ENCODE results near the gene FTCD.

FTCD gene

GRCh38 chr21:46100426-46100825 is 55.0 kb downstream of the FTCD start:
- TF ChIP-seq CTCF (IDR thresholded peaks at IDR 0.05; ENCODE audit: borderline replicate concordance, extremely low read depth, low read length, poor library complexity, severe bottlenecking) (no peak), EZH2 (IDR thresholded peaks at IDR 0.05; ENCODE audit: borderline replicate concordance, low read depth, low read length, severe bottlenecking) (no peak)
- Histone ChIP-seq H3K9me3 (ENCODE audit: insufficient read depth, low read length, severe bottlenecking) (peaks cover 3% of the 10 kb centered on the region), H3K4me3 (ENCODE audit: low read depth in 1 of 2, low read length in 2 of 2) (no peak overlapping the region), H2AFZ (ENCODE audit: low read depth, low read length) (no peak overlapping the region), H4K20me1 (ENCODE audit: insufficient read depth, low read length) (no peaks in the 10 kb centered on the region), H3K27ac (ENCODE audit: low read length) (no peak overlapping the region), H3K9ac (ENCODE audit: low read depth, low read length) (no peak overlapping the region), H3K36me3 (ENCODE audit: insufficient read depth, low read length) (no peaks in the 10 kb centered on the region), H3K4me1 (ENCODE audit: insufficient read depth, low read length) (no peaks in the 10 kb centered on the region), H3K4me2 (ENCODE audit: insufficient read depth, low read length) (no peak overlapping the region), H3K27me3 (ENCODE audit: insufficient read depth, low read length, poor library complexity) (no peaks in the 10 kb centered on the region), H3K79me2 (ENCODE audit: insufficient read depth, low read length) (no peaks in the 10 kb centered on the region)
- DNase-seq (no peak), ATAC-seq (ENCODE audit: insufficient read depth, low read depth) (no peak)

- no peaks in the 10 kb centered on the region for H3K79me2 ChIP-seq (ENCODE audit: insufficient read depth, low read length)
- no peaks in the 10 kb centered on the region for H3K4me1 ChIP-seq (ENCODE audit: insufficient read depth, low read length)
- DNase-seq (no peak), ATAC-seq (ENCODE audit: insufficient read depth, low read depth) (no peak)
- H3K4me2 ChIP-seq (ENCODE audit: insufficient read depth, low read length): no peak overlapping the region
- no peak overlapping the region for H3K27ac ChIP-seq (ENCODE audit: low read length)
- H3K9me3 ChIP-seq (ENCODE audit: insufficient read depth, low read length, severe bottlenecking): peaks cover 3% of the 10 kb centered on the region
- H3K9ac ChIP-seq (ENCODE audit: low read depth, low read length): no peak overlapping the region
- no peaks in the 10 kb centered on the region for H3K27me3 ChIP-seq (ENCODE audit: insufficient read depth, low read length, poor library complexity)
- no peak overlapping the region for H2AFZ ChIP-seq (ENCODE audit: low read depth, low read length)
- no peaks in the 10 kb centered on the region for H4K20me1 ChIP-seq (ENCODE audit: insufficient read depth, low read length)
- TF ChIP-seq EZH2 (IDR thresholded peaks at IDR 0.05; ENCODE audit: borderline replicate concordance, low read depth, low read length, severe bottlenecking) (no peak), CTCF (IDR thresholded peaks at IDR 0.05; ENCODE audit: borderline replicate concordance, extremely low read depth, low read length, poor library complexity, severe bottlenecking) (no peak)
- H3K36me3 ChIP-seq (ENCODE audit: insufficient read depth, low read length): no peaks in the 10 kb centered on the region
- H3K4me3 ChIP-seq (ENCODE audit: low read depth in 1 of 2, low read length in 2 of 2): no peak overlapping the region
Measured at GRCh38 chr21:46100020-46100419, 55.4 kb downstream of the FTCD start.

DNA sequence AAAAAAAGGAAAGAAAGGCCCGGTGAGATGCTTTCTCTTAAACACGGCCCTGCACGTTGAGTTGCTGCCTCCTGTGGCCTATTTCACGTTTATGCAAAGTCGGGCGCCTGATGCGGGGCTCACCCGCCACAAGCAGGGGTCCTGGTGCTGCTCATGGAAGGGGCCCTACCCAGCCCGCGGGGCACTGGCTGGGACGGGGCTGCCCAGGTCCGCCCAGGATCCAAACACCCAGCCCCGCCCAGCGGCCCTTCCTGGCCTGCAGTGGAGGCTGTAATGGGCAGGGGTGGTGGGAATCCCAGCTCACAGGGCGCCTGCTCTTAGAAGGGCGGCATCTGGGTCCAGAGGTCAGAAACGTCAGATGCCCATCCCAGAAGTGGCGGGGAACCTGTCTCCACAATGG is 55.9 kb downstream of the FTCD start:
- no peak overlapping the region for H2AFZ ChIP-seq (ENCODE audit: low read depth, low read length)
- peaks cover 3% of the 10 kb centered on the region for H3K9me3 ChIP-seq (ENCODE audit: insufficient read depth, low read length, severe bottlenecking)
- no peak overlapping the region for H3K27ac ChIP-seq (ENCODE audit: low read length)
- no peak for ATAC-seq (ENCODE audit: insufficient read depth, low read depth)
- TF ChIP-seq EZH2 (IDR thresholded peaks at IDR 0.05; ENCODE audit: borderline replicate concordance, low read depth, low read length, severe bottlenecking) (no peak), CTCF (IDR thresholded peaks at IDR 0.05; ENCODE audit: borderline replicate concordance, extremely low read depth, low read length, poor library complexity, severe bottlenecking) (no peak)
- no peaks in the 10 kb centered on the region for H3K79me2 ChIP-seq (ENCODE audit: insufficient read depth, low read length)
- no peak overlapping the region for H3K4me2 ChIP-seq (ENCODE audit: insufficient read depth, low read length)
- no peak overlapping the region for H3K9ac ChIP-seq (ENCODE audit: low read depth, low read length)
- no peaks in the 10 kb centered on the region for H3K36me3 ChIP-seq (ENCODE audit: insufficient read depth, low read length)
- DNase-seq: no peak
- no peaks in the 10 kb centered on the region for H4K20me1 ChIP-seq (ENCODE audit: insufficient read depth, low read length)
- H3K4me1 ChIP-seq (ENCODE audit: insufficient read depth, low read length): no peaks in the 10 kb centered on the region
- no peaks in the 10 kb centered on the region for H3K27me3 ChIP-seq (ENCODE audit: insufficient read depth, low read length, poor library complexity)
- no peak overlapping the region for H3K4me3 ChIP-seq (ENCODE audit: low read depth in 1 of 2, low read length in 2 of 2)

Data from DND-41 (cell line).